Spleen (tissue), 11 donors: ENCODE results near the gene PAK3. TPM values are rescaled to one million over a fixed set of nuclear protein-coding genes. Genes with fewer than 3 reads are reported as not detected.

ENCODE experiments used
- DNase-seq: peaks from one replicate; pipeline ENCODE4 v3.0.0-alpha.2; 2020
- H3K27ac ChIP-seq, 8 donors: fragments of 200-600 bp; sonication (generic) in 7 of 8; 1 replicate in 4 of 8; 2 replicates in 4 of 8; pipeline versions ENCODE4 v1.5.0 to v1.8.0; 2016 to 2021; ENCODE audit warnings: inconsistent platforms in 4 of 8, mild to moderate bottlenecking in 4 of 8, moderate library complexity in 1 of 8
- H3K27me3 ChIP-seq, 7 donors: fragments of 200-600 bp; sonication (generic) in 6 of 7; replicated peaks in 1 of 7; 1 replicate in 4 of 7; 2 replicates in 3 of 7; pipeline versions ENCODE4 v1.5.0 to v1.8.0; 2016 to 2021; ENCODE audit warnings: inconsistent platforms in 3 of 7, mild to moderate bottlenecking in 1 of 7
- H3K36me3 ChIP-seq, 6 donors: fragments of 200-600 bp; sonication (generic) in 5 of 6; 1 replicate in 4 of 6; 2 replicates in 2 of 6; pipeline versions ENCODE4 v1.5.0 to v1.8.0; 2016 to 2021; ENCODE audit warnings: inconsistent platforms in 2 of 6
- H3K4me1 ChIP-seq, 6 donors: fragments of 200-600 bp; sonication (generic) in 5 of 6; 1 replicate in 3 of 6; 2 replicates in 3 of 6; pipeline versions ENCODE4 v1.5.0 to v1.8.0; 2016 to 2021; ENCODE audit warnings: inconsistent platforms in 3 of 6
- H3K4me3 ChIP-seq, 8 donors: fragments of 200-600 bp; sonication (generic) in 7 of 8; 1 replicate in 4 of 8; 2 replicates in 4 of 8; pipeline versions ENCODE4 v1.5.0 to v1.8.0; 2016 to 2021; ENCODE audit warnings: inconsistent platforms in 4 of 8, mild to moderate bottlenecking in 4 of 8, moderate library complexity in 2 of 8
- H3K9me3 ChIP-seq, 8 donors: fragments of 200-600 bp; sonication (generic) in 7 of 8; 1 replicate in 4 of 8; 2 replicates in 4 of 8; pipeline versions ENCODE4 v1.5.0 to v1.8.0; 2016 to 2021; ENCODE audit warnings: inconsistent platforms in 4 of 8
- POLR2A ChIP-seq, 3 donors: fragments of 450-650 bp; IDR thresholded peaks; one replicate each; pipeline ENCODE4 v1.5.1; 2017; ENCODE audit warnings: antibody characterized with exemption in 3 of 3, mild to moderate bottlenecking in 1 of 3
- POLR2AphosphoS5 ChIP-seq, 3 donors: sonication (generic); formaldehyde crosslinking; IDR thresholded peaks; one replicate each; pipeline ENCODE4 v1.5.1; 2017; ENCODE audit warnings: antibody characterized with exemption in 3 of 3
- WGBS, 5 donors: extraction: QIAGEN DNeasy Blood & Tissue Kit in 3 of 5; methylation state at CpG; one replicate each; pipeline versions ENCODE4 v1.1.5 to v1.1.7; 2013 to 2018; 5-methylcytosine and 5-hydroxymethylcytosine counted together
- intact Hi-C: fragments of 100-400 bp; cut with DNase I; formaldehyde crosslinking; loops from one replicate; pipeline ENCODE4 v1.15.0; 2023; ENCODE audit warnings: low total_unique reads
- polyA plus RNA-seq, 3 donors: library from polyadenylated mRNA; stranded (reverse); fragments of 200-250 nt; gene quantifications; one replicate each; pipeline ENCODE4 v1.2.1, GENCODE V29; 2013
- total RNA-seq, 7 donors: library from RNA; depleted of rRNA in 3 of 7; stranded (reverse); fragments of >200 nt in 3 of 7; fragmentation: NEBNext Ultra II Directional in 4 of 7; extraction: Animal tissue kit (Norgen Biotek cat#: 25700) in 4 of 7; gene quantifications; one replicate each; pipeline versions ENCODE4 v1.1.0 to v1.2.1, GENCODE V29; 2016 to 2021
- TF ChIP-seq, protein P1 (sequence below), 11 experiments: fragments of 200-600 bp in 7 of 11; fragments of 450-650 bp in 4 of 11; sonication (generic) in 4 of 11; IDR thresholded peaks in 8 of 11; conservative IDR thresholded peaks in 3 of 11; 1 replicate in 7 of 11; 2 replicates in 4 of 11; pipeline versions ENCODE4 v1.4.0 to v1.8.0; 2016 to 2021; ENCODE audit warnings: antibody characterized with exemption in 11 of 11, inconsistent platforms in 4 of 11, mild to moderate bottlenecking in 1 of 11
- donor health status: healthy with polysubstance abuse.
- donor health status: DM: no; HTN: no; CAD: no; lungs with moderate emphysema.
- donor health status: DM: no; HTN: no; CAD: no.
- donor health status: Bipolar disorder and iron deficiency.
- donor health status: healthy.
- donor health status: DM: no; HTN: no; CAD: no.
- donor health status: DM: yes; HTN: yes; CAD: no.

The PAK3 gene
- total and polyA plus RNA-seq, 10 donors: 0.09 to 7.3 (median 2.7) TPM

DNA sequence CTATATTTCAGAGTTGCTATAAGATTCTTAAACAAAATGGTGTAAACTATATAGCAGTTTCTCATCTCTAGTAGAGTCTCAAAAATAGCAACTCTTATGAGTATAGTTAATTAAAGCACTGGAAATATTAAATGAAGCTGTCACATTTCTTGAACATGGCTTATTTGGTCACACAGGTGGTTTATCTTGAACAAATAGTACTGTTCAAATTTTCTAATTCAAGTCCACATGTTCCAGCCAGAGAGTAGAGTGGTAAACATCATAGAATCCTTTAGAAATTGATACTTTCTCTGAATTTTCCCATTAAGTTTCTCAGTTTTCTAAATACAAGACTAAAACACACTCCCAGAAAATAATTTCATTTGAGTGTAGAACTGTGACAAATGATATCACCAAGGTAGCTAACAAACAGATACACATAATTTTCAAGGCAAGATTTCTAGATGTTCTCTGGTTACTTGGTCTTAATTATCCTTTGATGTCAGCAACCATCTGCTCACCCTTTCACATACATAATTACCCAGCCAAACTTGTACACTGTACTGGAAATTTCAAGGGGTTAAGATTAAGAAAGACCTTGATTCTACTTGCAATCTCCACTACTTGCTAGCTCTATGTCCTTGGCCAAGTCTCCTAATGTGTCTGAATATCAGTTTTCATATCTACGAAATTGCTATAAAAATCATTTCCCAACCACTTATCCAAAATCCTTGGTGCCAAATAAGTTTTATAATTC is 24.3 kb upstream of the PAK3 start:
- Histone ChIP-seq H3K27me3 (peaks cover 0 to 24% (median 0%) of the 10 kb centered on the region in 7 donors), H3K27ac (no peak overlapping the region), H3K36me3 (no peaks in the 10 kb centered on the region), H3K4me1 (no peaks in the 10 kb centered on the region), H3K4me3 (no peak overlapping the region), H3K9me3 (no peaks in the 10 kb centered on the region)
- WGBS, 5 donors: 44 to 88% (median 70%) methylated on average over 1 of the region's 1 CpG
- intact Hi-C loops: no loop called here
- DNase-seq: no peak
- no peak for TF ChIP-seq POLR2AphosphoS5 (IDR thresholded peaks at IDR 0.05)
- TF ChIP-seq, protein P1, sequence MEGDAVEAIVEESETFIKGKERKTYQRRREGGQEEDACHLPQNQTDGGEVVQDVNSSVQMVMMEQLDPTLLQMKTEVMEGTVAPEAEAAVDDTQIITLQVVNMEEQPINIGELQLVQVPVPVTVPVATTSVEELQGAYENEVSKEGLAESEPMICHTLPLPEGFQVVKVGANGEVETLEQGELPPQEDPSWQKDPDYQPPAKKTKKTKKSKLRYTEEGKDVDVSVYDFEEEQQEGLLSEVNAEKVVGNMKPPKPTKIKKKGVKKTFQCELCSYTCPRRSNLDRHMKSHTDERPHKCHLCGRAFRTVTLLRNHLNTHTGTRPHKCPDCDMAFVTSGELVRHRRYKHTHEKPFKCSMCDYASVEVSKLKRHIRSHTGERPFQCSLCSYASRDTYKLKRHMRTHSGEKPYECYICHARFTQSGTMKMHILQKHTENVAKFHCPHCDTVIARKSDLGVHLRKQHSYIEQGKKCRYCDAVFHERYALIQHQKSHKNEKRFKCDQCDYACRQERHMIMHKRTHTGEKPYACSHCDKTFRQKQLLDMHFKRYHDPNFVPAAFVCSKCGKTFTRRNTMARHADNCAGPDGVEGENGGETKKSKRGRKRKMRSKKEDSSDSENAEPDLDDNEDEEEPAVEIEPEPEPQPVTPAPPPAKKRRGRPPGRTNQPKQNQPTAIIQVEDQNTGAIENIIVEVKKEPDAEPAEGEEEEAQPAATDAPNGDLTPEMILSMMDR (IDR thresholded peaks at IDR 0.05 in 8 of 11, conservative IDR thresholded peaks at IDR 0.05 in 3 of 11): no peak
- no peak for TF ChIP-seq POLR2A (IDR thresholded peaks at IDR 0.05)

DNA sequence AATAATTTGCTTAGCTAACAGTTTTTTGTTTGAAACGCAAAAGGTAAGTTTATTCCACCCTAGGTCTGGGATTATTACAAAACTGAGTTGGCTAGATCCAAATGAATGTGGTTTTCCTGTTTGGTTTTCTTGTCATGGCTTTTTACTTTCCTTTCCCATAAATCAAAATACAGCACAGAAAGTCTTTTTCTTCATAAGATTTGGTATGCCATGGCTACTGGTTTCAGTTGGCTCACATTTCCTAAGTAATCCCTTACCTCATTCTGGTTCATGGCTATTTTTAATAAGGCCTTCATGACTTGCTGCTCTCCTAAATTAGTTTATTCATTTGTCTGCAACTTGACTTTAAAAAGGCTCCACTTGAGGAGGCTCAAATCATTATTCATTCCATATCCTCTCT is 12.9 kb upstream of the PAK3 start:
- no peaks in the 10 kb centered on the region for H3K36me3 ChIP-seq
- no peak overlapping the region for H3K27ac ChIP-seq
- no peak for DNase-seq
- 12 to 33% (median 18%) methylated on average over 1 of the region's 1 CpG for WGBS, 5 donors
- no peak overlapping the region for H3K4me3 ChIP-seq
- no peaks in the 10 kb centered on the region for H3K9me3 ChIP-seq
- H3K27me3 ChIP-seq: peaks cover 0 to 17% (median 0%) of the 10 kb centered on the region in 7 donors
- no peaks in the 10 kb centered on the region for H3K4me1 ChIP-seq
- TF ChIP-seq POLR2AphosphoS5 (IDR thresholded peaks at IDR 0.05): no peak
- no peak for TF ChIP-seq POLR2A (IDR thresholded peaks at IDR 0.05)
- TF ChIP-seq, protein P1 (IDR thresholded peaks at IDR 0.05 in 8 of 11, conservative IDR thresholded peaks at IDR 0.05 in 3 of 11): no peak
- intact Hi-C loops: no loop called here

DNA sequence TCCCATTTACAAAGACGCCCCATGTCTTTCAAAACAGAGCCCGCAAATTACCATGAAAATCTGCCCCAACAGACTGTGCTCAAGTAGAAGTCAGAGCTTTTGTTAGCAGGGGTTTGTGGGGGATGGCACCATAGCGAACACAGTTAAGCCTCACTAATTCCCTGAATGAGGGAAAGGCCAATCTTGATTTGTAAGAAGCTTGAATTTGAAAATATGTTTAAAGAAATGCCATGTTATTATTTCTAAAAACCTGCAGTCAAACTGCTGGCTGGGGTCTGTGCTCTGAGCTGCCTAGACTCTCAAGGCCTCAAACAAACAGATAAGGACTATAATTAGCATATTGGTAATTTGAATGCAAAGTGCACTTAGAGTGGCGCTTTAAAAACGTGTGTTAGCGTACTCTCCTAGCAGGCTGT is 9.4 kb upstream of the PAK3 start:
- H3K27me3 ChIP-seq: peaks cover 0 to 37% (median 4%) of the 10 kb centered on the region in 7 donors

DNA sequence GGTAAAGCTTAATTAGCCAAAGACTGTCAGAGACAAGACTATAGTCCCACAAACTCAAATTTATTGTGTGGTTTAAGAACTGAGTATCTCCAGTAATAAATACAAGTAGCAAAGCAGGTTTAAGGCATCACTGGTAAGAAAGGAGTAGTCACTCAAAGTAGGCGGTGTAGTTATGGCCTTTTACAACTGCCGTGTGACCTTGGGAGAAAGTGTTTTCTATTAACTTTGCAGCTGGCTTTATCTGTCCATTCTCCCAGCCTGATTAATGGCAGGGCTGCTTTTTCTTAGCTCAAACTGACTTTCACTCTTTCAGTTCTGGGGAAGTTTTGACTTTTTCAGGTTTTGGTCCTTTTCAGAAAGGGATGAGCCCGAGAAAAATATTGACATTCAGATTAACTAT is 7.4 kb upstream of the PAK3 start:
- Histone ChIP-seq H3K27ac (no peak overlapping the region), H3K4me3 (no peak overlapping the region), H3K4me1 (no peaks in the 10 kb centered on the region), H3K36me3 (no peaks in the 10 kb centered on the region), H3K27me3 (peaks cover 0 to 53% (median 4%) of the 10 kb centered on the region in 7 donors), H3K9me3 (no peaks in the 10 kb centered on the region)
- TF ChIP-seq, protein P1 (IDR thresholded peaks at IDR 0.05 in 8 of 11, conservative IDR thresholded peaks at IDR 0.05 in 3 of 11): no peak
- no peak for TF ChIP-seq POLR2AphosphoS5 (IDR thresholded peaks at IDR 0.05)
- no peak for TF ChIP-seq POLR2A (IDR thresholded peaks at IDR 0.05)
- no peak for DNase-seq
- WGBS, 5 donors: 72 to 81% (median 74%) methylated on average over 3 of the region's 3 CpGs
- intact Hi-C loops: no loop called here

More for the DNA sequence above, 9.4 kb upstream of the PAK3 start:
- 38 to 81% (median 73%) methylated on average over 6 of the region's 6 CpGs for WGBS, 5 donors
- no peak for DNase-seq
- H3K27ac ChIP-seq: no peak overlapping the region
- no peak for TF ChIP-seq POLR2AphosphoS5 (IDR thresholded peaks at IDR 0.05)
- no peak for TF ChIP-seq POLR2A (IDR thresholded peaks at IDR 0.05)
- TF ChIP-seq, protein P1 (IDR thresholded peaks at IDR 0.05 in 8 of 11, conservative IDR thresholded peaks at IDR 0.05 in 3 of 11): no peak
- intact Hi-C loops: no loop called here
- H3K9me3 ChIP-seq: no peaks in the 10 kb centered on the region
- H3K36me3 ChIP-seq: no peaks in the 10 kb centered on the region
- no peak overlapping the region for H3K4me3 ChIP-seq
- no peaks in the 10 kb centered on the region for H3K4me1 ChIP-seq
